Uterus (tissue), 4 donors: Measurements from ENCODE around the gene STOM. TPM values are rescaled to one million over a fixed set of nuclear protein-coding genes. Genes with fewer than 3 reads are reported as not detected.

Experiments used
- DNase-seq, 2 donors: peaks; one replicate each; pipeline ENCODE4 v3.0.0-alpha.2; 2019 to 2020
- H3K27ac ChIP-seq, 2 donors: fragments of 200-600 bp; sonication (generic); 1 replicate in 1 of 2; 2 replicates in 1 of 2; pipeline ENCODE4 v1.5.1; 2016 to 2018
- H3K27me3 ChIP-seq, 2 donors: fragments of 200-600 bp; sonication (generic); one replicate each; pipeline ENCODE4 v1.5.1; 2018 to 2019; ENCODE audit warnings: control low read depth in 1 of 2
- H3K36me3 ChIP-seq, 2 donors: fragments of 200-600 bp; sonication (generic); one replicate each; pipeline ENCODE4 v1.5.1; 2019; ENCODE audit warnings: control low read depth in 1 of 2
- H3K4me1 ChIP-seq, 2 donors: fragments of 200-600 bp; sonication (generic); one replicate each; pipeline ENCODE4 v1.5.1; 2018 to 2019; ENCODE audit warnings: control low read depth in 1 of 2
- H3K4me3 ChIP-seq, 2 donors: fragments of 200-600 bp; sonication (generic); 1 replicate in 1 of 2; 2 replicates in 1 of 2; pipeline ENCODE4 v1.5.1; 2018 to 2019; ENCODE audit warnings: mild to moderate bottlenecking in 1 of 2
- H3K9me3 ChIP-seq, 2 donors: fragments of 200-600 bp; sonication (generic); one replicate each; pipeline ENCODE4 v1.5.1; 2019; ENCODE audit warnings: control low read depth in 1 of 2
- POLR2A ChIP-seq, 2 donors: fragments of 450-650 bp; IDR thresholded peaks; one replicate each; pipeline ENCODE4 v1.6.1; 2016; ENCODE audit warnings: antibody characterized with exemption in 2 of 2, mild to moderate bottlenecking in 1 of 2, moderate library complexity in 1 of 2
- intact Hi-C: fragments of 100-400 bp; cut with DNase I; formaldehyde crosslinking; loops from one replicate; pipeline ENCODE4 v1.15.1; 2023; ENCODE audit warnings: low total_unique reads
- total RNA-seq, 4 donors: library from RNA; depleted of rRNA in 3 of 4; stranded (reverse); fragments of >200 nt in 3 of 4; gene quantifications; one replicate each; pipeline versions ENCODE4 v1.1.0 to v1.2.4, GENCODE V29; 2014 to 2023
- TF ChIP-seq, protein P1 (sequence below), 4 experiments: fragments of 200-600 bp in 2 of 4; fragments of 450-650 bp in 2 of 4; sonication (generic) in 2 of 4; IDR thresholded peaks; one replicate each; pipeline ENCODE4 v1.5.1; 2016 to 2019; ENCODE audit warnings: antibody characterized with exemption in 4 of 4, mild to moderate bottlenecking in 2 of 4, moderate library complexity in 1 of 4
- donor health status: DM: yes; HTN: yes; CAD: no.

Gene STOM
- total RNA-seq, 4 donors from 2014 or later: 143 to 299 (median 158) TPM

DNA sequence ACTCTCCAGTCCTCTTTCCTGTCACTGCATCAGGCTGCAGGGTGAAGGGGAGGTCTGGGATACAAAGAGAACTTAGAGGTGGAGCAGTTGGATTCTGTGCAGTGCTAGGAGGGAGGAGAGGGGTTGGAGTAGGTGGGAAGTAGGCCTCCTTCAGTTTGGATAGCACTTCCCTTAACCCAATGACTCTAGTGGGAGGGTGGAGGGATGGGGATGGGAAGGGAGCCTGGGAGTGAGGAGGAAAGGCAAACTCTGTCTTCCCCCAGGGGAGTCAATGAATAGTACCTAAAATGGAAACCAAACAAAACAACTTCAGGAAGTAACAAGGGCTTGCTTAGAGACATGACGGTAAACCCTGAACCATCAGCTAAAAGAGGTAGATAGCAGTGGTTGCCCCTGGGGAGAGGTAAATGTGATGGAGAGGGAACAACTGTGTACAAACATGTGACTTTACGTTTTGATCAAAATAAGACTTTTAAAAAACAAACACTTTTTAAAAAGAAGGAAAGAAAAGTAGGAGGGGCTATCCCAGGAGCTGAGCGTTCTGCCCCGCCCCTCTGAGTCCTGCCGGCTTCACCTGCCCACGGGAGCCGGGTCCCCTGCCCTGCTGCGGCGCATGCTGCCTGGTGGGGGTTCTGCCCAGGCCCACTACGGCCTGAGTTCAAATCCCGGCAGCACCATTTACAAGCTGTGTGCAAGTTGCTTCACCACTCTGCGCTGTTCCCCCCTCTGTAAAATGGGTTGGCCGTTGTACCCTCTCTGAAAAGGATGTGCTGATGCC, 71.2 kb downstream of the STOM start:
- intact Hi-C loops: no loop called here
- DNase-seq: peak; percentile 62 to 81
- Histone ChIP-seq H3K4me1 (peaks cover 22 to 62% of the 10 kb centered on the region in 2 donors), H3K27me3 (no peaks in the 10 kb centered on the region), H3K9me3 (no peaks in the 10 kb centered on the region), H3K4me3 (peak overlapping the region; percentile 46 to 58), H3K36me3 (no peaks in the 10 kb centered on the region), H3K27ac (peak overlapping the region; percentile 95 to 100)
- TF ChIP-seq POLR2A (IDR thresholded peaks at IDR 0.05): peak; percentile 44 to 50
- TF ChIP-seq, protein P1, sequence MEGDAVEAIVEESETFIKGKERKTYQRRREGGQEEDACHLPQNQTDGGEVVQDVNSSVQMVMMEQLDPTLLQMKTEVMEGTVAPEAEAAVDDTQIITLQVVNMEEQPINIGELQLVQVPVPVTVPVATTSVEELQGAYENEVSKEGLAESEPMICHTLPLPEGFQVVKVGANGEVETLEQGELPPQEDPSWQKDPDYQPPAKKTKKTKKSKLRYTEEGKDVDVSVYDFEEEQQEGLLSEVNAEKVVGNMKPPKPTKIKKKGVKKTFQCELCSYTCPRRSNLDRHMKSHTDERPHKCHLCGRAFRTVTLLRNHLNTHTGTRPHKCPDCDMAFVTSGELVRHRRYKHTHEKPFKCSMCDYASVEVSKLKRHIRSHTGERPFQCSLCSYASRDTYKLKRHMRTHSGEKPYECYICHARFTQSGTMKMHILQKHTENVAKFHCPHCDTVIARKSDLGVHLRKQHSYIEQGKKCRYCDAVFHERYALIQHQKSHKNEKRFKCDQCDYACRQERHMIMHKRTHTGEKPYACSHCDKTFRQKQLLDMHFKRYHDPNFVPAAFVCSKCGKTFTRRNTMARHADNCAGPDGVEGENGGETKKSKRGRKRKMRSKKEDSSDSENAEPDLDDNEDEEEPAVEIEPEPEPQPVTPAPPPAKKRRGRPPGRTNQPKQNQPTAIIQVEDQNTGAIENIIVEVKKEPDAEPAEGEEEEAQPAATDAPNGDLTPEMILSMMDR (IDR thresholded peaks at IDR 0.05): no peak

DNA sequence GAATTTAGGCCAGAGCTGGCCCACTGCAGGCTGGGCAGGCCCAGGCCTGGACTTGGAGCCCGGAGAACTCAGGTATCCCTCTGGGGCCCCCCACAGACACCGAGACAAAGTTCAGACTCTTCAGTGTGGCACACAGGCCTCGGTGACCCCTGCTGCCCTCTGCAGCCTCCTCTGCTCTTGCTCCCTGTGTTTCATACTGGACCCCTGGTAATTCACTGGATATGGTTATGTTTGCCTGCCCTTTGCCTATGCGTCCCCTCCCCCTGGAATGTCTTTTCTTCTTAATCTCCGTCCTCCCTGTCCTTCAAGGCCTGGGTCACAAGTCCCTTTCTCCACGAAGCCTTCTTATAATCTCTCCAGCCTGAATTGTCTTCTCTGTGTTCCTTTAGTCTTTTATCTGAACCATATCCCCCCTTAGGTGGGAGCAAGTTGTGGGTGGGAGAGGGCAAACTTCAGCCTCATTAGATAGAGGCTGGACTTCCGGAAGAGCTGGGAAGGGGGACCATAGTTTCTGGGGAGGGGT, 72.0 kb downstream of the STOM start:
- intact Hi-C loops: no loop called here
- DNase-seq: no peak
- Histone ChIP-seq H3K9me3 (no peaks in the 10 kb centered on the region), H3K27ac (peak overlapping the region; percentile 95 to 100), H3K4me1 (peaks cover 22 to 55% of the 10 kb centered on the region in 2 donors), H3K36me3 (no peaks in the 10 kb centered on the region), H3K4me3 (no peak overlapping the region), H3K27me3 (no peaks in the 10 kb centered on the region)
- TF ChIP-seq, protein P1 (IDR thresholded peaks at IDR 0.05): no peak
- TF ChIP-seq POLR2A (IDR thresholded peaks at IDR 0.05): no peak

DNA sequence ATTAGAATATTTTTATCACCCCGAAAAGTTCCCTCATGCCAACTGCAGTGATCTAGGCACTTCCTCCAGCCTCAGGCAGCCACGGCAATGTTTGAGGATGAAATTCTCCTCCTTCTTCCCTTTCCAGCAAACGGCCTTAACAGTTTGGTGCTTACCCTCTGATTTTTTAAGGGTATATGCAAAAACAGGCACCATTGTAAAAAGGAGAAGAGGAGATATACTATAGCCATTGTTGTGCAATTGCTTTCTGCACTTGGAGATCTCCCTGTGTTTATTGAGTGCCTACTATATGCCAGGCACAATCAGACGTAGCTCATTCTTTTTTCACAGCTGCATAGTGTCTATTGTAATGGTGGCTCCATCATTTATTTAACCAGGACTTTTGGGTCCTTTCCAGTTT, 72.7 kb downstream of the STOM start:
- peak overlapping the region; percentile 95 to 100 for H3K27ac ChIP-seq
- H3K9me3 ChIP-seq: no peaks in the 10 kb centered on the region
- no peak overlapping the region for H3K4me3 ChIP-seq
- intact Hi-C loops: no loop called here
- DNase-seq: no peak
- H3K36me3 ChIP-seq: no peaks in the 10 kb centered on the region
- TF ChIP-seq, protein P1 (IDR thresholded peaks at IDR 0.05): no peak
- H3K4me1 ChIP-seq: peaks cover 22 to 49% of the 10 kb centered on the region in 2 donors
- no peaks in the 10 kb centered on the region for H3K27me3 ChIP-seq

DNA sequence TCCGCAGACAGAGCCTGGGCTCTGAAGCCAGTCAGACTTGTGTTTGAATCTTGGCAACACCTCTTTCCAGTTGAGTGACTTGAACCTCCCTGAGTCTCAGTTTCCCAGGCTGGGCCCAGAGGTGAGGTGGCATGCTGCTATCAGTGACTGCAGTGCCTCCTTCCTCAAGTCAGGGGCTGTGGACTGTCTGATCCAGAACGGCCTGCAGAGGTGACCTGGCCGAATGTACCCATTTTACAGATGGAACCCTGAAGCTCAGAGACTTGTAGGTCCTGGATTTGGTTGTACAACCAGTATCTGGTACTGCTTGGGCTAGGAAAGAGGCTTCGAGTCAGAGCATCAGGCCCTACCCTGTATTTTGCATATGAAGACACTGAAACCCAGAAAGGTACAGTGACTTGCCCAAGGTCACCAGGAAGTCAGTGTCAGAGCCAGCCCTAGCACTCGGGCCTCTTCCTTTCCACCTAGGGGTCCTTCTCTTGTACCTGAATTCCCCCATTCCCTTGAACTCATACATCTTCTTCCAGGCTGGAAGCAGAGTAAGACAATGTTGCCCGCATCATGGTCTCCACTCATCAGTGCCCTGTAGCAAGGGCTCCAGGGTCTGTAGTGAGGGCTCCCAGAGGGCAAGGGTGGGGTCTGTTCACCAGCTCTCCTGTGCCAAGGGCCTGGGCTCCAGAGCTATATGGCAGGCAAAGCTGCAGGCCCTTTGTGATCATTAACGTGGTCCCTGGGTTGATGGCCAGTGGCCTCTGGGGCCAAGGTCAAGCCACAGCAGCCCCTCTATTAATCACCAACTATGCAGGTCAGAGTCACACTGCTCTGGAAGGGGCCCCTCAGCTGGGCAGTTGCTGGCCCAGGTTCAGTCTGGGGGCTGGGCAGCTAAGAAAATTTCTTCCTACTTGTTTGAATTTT, 73.6 kb downstream of the STOM start:
- DNase-seq: peak; percentile 19 to 22
- Histone ChIP-seq H3K4me1 (peaks cover 22 to 42% of the 10 kb centered on the region in 2 donors), H3K4me3 (no peak overlapping the region), H3K27ac (peak overlapping the region; percentile 95 to 100), H3K36me3 (no peaks in the 10 kb centered on the region), H3K27me3 (no peaks in the 10 kb centered on the region), H3K9me3 (no peaks in the 10 kb centered on the region)
- intact Hi-C loops: no loop called here
- no peak for TF ChIP-seq POLR2A (IDR thresholded peaks at IDR 0.05)
- TF ChIP-seq, protein P1 (IDR thresholded peaks at IDR 0.05): no peak
